ENCODE data around the gene TTLL11. TPM values are rescaled to one million over a fixed set of nuclear protein-coding genes. Genes with fewer than 3 reads are reported as not detected.

The TTLL11 gene
- total RNA-seq, 1 experiment from 2014 or later: 3.9 TPM

GRCh38 chr9:122051351-122052321 lies 41.5 kb downstream of the TTLL11 start:
- DNase-seq (ENCODE audit: low read depth): peak; percentile 25

GRCh38 chr9:122050167-122050566 lies 42.9 kb downstream of the TTLL11 start:
- DNase-seq (ENCODE audit: low read depth): no peak

GRCh38 chr9:122042056-122042455 lies 51.1 kb downstream of the TTLL11 start:
- no peak for DNase-seq (ENCODE audit: low read depth)

GRCh38 chr9:122040561-122041242 lies 52.4 kb downstream of the TTLL11 start:
- DNase-seq (ENCODE audit: low read depth): no peak

GRCh38 chr9:122039234-122039633 lies 53.9 kb downstream of the TTLL11 start:
- no peak for DNase-seq (ENCODE audit: low read depth)

- DNase-seq (ENCODE audit: low read depth): peak; percentile 69
Measured at GRCh38 chr9:122036988-122037387, 56.1 kb downstream of the TTLL11 start.

- no peak for DNase-seq (ENCODE audit: low read depth)
Measured at GRCh38 chr9:122036408-122036807, 56.7 kb downstream of the TTLL11 start.

GRCh38 chr9:122033775-122034373 lies 59.2 kb downstream of the TTLL11 start:
- DNase-seq (ENCODE audit: low read depth): peak; percentile 15

GRCh38 chr9:122032346-122032745 lies 60.8 kb downstream of the TTLL11 start:
- DNase-seq (ENCODE audit: low read depth): no peak

GRCh38 chr9:122031776-122032175 lies 61.3 kb downstream of the TTLL11 start:
- DNase-seq (ENCODE audit: low read depth): no peak

GRCh38 chr9:122031157-122031556 lies 62.0 kb downstream of the TTLL11 start:
- no peak for DNase-seq (ENCODE audit: low read depth)

- no peak for DNase-seq (ENCODE audit: low read depth)
Measured at GRCh38 chr9:122030357-122030756, 62.8 kb downstream of the TTLL11 start.

- peak; percentile 33 for DNase-seq (ENCODE audit: low read depth)
Measured at GRCh38 chr9:122029898-122030297, 63.2 kb downstream of the TTLL11 start.

GRCh38 chr9:122028089-122028488 lies 65.0 kb downstream of the TTLL11 start:
- DNase-seq (ENCODE audit: low read depth): no peak

GRCh38 chr9:122020398-122020797 lies 72.7 kb downstream of the TTLL11 start:
- DNase-seq (ENCODE audit: low read depth): no peak

GRCh38 chr9:122016744-122017143 lies 76.4 kb downstream of the TTLL11 start:
- no peak for DNase-seq (ENCODE audit: low read depth)

GRCh38 chr9:122016309-122016708 lies 76.8 kb downstream of the TTLL11 start:
- no peak for DNase-seq (ENCODE audit: low read depth)

GRCh38 chr9:122015170-122015821 lies 77.8 kb downstream of the TTLL11 start:
- no peak for DNase-seq (ENCODE audit: low read depth)

- no peak for DNase-seq (ENCODE audit: low read depth)
Measured at GRCh38 chr9:122011818-122012498, 81.2 kb downstream of the TTLL11 start.

GRCh38 chr9:122008559-122008958 lies 84.5 kb downstream of the TTLL11 start:
- DNase-seq (ENCODE audit: low read depth): no peak

GRCh38 chr9:122007837-122008236 lies 85.3 kb downstream of the TTLL11 start:
- no peak for DNase-seq (ENCODE audit: low read depth)

Data from M059J (cell line).